Measurements from ENCODE around the gene NEU4.

NEU4 gene

DNA sequence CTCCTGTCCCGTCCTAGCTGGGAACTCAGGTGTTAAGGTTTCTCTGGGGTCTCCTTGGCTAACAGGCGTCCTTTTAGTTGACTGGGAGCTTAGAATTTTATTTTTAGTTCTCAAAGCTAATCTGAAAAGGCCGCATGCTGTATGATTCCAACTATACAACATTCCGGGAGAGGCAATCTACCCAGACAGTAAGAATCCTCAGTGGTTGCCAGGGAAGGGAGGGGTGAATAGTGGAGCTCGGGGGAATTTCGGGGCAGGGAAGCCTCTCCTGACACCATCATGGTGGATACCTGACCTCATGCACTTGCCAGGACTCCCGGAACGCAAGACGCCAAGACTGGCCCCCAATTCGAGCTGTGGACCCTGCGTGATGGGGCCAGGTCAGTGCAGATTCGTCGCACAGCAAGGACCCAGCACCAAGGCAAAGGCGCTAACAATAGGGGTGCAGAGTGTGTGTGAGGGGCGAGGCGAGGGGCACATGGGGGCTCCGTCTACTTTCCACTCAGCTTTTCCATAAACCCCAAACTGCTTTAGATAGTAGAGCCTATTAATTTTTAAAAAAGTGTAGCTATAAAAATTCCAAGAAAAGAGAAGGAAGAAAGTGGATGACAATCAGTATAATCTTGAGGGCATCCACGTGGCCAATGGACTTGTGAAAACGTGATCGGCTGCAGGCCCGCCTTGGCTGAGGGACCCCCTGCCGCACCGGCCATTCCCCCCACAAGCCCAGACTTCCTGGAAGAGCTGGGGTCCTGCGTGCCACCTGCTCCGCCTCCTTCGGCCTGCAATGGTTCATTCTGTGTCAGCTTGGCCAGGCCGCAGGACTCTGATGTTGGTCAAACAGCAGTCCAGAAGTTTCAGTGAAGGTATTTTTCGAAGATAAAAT is 32.4 kb downstream of the NEU4 start:
- no peak overlapping the region for H3K4me3 ChIP-seq (ENCODE audit: low read depth, low read length)
- no peak for DNase-seq (ENCODE audit: low read depth)
- TF ChIP-seq CTCF (IDR thresholded peaks at IDR 0.05; ENCODE audit: control insufficient read depth, extremely low read depth, insufficient read depth), result no peak

DNA sequence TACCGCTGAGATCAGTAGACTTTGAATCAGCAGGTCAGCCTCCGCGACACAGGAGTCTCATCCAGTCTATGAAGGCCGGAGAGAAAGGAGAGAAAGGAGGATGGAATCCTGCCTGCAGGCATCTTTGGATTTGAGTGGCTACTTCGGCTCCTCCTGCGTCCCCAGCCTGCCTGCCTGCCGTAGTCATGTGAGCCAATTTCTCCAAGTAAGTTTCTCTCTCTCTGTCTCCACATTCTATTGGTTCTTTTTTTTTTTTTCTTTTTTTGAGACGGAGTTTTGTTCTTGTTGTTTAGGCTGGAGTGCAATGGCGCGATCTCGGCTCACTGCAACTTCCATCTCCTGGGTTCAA is 33.0 kb downstream of the NEU4 start:
- DNase-seq (ENCODE audit: low read depth), result no peak
- no peak overlapping the region for H3K4me3 ChIP-seq (ENCODE audit: low read depth, low read length)
- no peak for TF ChIP-seq CTCF (IDR thresholded peaks at IDR 0.05; ENCODE audit: control insufficient read depth, extremely low read depth, insufficient read depth)

DNA sequence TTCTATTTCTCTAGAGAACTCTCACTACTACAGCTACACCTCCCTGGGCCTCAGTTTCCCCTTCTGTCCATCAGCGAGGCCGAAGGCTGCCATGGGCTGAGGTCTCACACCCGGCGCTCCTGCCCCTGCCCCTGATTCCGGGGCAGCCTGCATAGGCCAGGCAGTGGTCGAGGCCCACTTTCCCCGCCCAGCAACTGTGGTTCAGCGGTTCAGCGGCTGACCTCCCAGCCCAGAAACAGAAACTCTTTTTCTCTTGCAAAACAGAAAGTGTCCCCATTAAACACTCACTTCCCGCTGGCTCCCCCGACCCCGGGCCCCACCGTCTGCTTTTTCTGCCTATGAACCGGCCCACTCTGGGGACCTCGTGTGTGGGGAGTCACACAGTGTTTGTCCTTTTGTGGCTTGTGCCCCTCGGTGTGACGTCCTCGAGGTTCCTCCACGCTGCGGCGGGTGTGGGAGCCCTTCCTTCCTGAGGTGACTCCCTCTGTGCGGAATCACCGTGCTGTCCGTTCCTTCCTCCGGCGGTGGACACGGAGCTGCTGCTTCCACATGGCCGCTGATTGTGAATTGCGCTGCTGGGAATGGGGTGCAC is 33.7 kb downstream of the NEU4 start:
- no peak overlapping the region for H3K4me3 ChIP-seq (ENCODE audit: low read depth, low read length)
- TF ChIP-seq CTCF (IDR thresholded peaks at IDR 0.05; ENCODE audit: control insufficient read depth, extremely low read depth, insufficient read depth), result no peak
- DNase-seq (ENCODE audit: low read depth), result no peak

- TF ChIP-seq CTCF (IDR thresholded peaks at IDR 0.05; ENCODE audit: control insufficient read depth, extremely low read depth, insufficient read depth), result no peak
- no peak for DNase-seq (ENCODE audit: low read depth)
- H3K4me3 ChIP-seq (ENCODE audit: low read depth, low read length), result no peak overlapping the region
These were observed 34.5 kb downstream of the NEU4 start for GRCh38 chr2:241843321-241844065.

DNA sequence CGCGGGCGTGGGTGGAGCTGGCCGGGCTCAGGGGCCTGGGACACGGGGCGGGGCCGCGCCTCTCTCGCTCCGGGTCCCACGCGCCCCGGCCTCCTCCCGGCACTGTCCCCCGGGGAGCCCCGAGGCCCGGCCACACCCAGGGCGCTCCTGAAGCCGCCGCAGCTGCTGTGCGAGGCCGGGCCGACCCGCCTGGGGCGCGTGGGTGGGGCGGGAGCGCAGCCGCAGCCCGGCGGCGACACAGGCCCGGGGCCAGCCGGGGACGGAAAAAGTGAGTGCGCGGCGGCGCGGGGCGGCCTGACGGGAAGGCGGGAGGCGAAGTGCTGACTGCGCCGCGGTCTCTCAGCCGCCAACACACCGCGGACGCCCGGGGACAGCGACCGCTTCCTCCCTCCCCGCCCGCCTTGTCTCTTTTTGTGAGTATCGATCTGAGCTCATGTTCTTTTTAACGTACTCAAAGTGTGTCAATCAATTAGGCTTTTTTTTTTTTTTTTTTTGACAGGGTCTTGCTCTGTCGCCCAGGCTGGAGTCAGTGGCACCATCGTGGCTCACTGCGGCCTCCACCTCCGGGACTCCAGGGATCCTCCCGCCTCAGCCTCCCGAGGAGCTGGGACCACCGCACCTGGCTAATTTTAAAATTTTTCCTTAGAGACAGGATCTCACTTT is 35.2 kb downstream of the NEU4 start:
- H3K4me3 ChIP-seq (ENCODE audit: low read depth, low read length), result no peak overlapping the region; the same call in 1 of the 2 replicates
- no peak for DNase-seq (ENCODE audit: low read depth)
- TF ChIP-seq CTCF (IDR thresholded peaks at IDR 0.05; ENCODE audit: control insufficient read depth, extremely low read depth, insufficient read depth), result no peak

GRCh38 chr2:241844831-241845578 is 36.0 kb downstream of the NEU4 start:
- DNase-seq (ENCODE audit: low read depth), result no peak
- no peak for TF ChIP-seq CTCF (IDR thresholded peaks at IDR 0.05; ENCODE audit: control insufficient read depth, extremely low read depth, insufficient read depth)
- H3K4me3 ChIP-seq (ENCODE audit: low read depth, low read length), result no peak overlapping the region
